PC-3 (cell line): ENCODE measurements around the gene TMEM250. TPM values are rescaled to one million over a fixed set of nuclear protein-coding genes. Genes with fewer than 3 reads are reported as not detected.

Experiments used
- ATAC-seq: fragments of 200-7000 bp; cut with Tn5 transposase; 2 replicates; pipeline ENCODE4 v1.9.1; 2020; ENCODE audit warnings: mild to moderate bottlenecking, moderate library complexity
- BruUV-seq: library from RNA; stranded (reverse); fragments of 400-500 nt; replicated peaks from 2 replicates; lab custom pipeline; 2021; lab: Mats Ljungman, UMichigan
- CTCF ChIA-PET: fragments of 300-600 bp; sonication (Branson Sonifier 250); formaldehyde crosslinking; loops from one replicate; lab custom pipeline; 2022; ENCODE audit warnings: antibody characterized with exemption; lab: Charles Lee
- POLR2A ChIA-PET: fragments of 300-600 bp; sonication (Branson Sonifier 250); formaldehyde crosslinking; loops from one replicate; lab custom pipeline; 2022; ENCODE audit warnings: antibody characterized with exemption; ENCODE audit not compliant: unreplicated experiment; lab: Charles Lee
- DNase-seq: peaks from one replicate; pipeline ENCODE4 v3.0.0-alpha.2; 2015
- H2AFZ ChIP-seq: fragments of 300-600 bp; sonication (generic); 2 replicates; pipeline ENCODE4 v1.6.0; 2016; ENCODE audit warnings: antibody characterized with exemption, low read length
- H3F3A ChIP-seq: fragments of 300-600 bp; sonication (generic); one replicate; pipeline ENCODE4 v1.6.0; 2017; ENCODE audit warnings: antibody characterized with exemption, low read length, control low read depth, mild to moderate bottlenecking; ENCODE audit not compliant: unreplicated experiment
- H3K27ac ChIP-seq: fragments of 300-600 bp; sonication (generic); 2 replicates; pipeline ENCODE4 v1.5.1; 2016; ENCODE audit warnings: mild to moderate bottlenecking, low read length
- H3K27me3 ChIP-seq: fragments of 300-600 bp; sonication (generic); 2 replicates; pipeline ENCODE4 v1.6.1; 2016; ENCODE audit warnings: low read length, mixed read lengths
- H3K36me3 ChIP-seq: fragments of 300-600 bp; sonication (generic); 2 replicates; pipeline ENCODE4 v1.6.1; 2016; ENCODE audit warnings: low read depth, mixed run types, low read length, mixed read lengths
- H3K4me1 ChIP-seq: fragments of 300-600 bp; sonication (generic); 2 replicates; pipeline ENCODE4 v1.5.1; 2016; ENCODE audit warnings: low read length; ENCODE audit not compliant: insufficient read depth
- H3K4me2 ChIP-seq: fragments of 300-600 bp; sonication (generic); 2 replicates; pipeline ENCODE4 v1.6.0; 2016; ENCODE audit warnings: low read length
- H3K4me3 ChIP-seq: fragments of 300-600 bp; sonication (generic); 2 replicates; pipeline ENCODE4 v1.5.1; 2016; ENCODE audit warnings: mild to moderate bottlenecking, low read length, mixed read lengths
- H3K79me2 ChIP-seq: fragments of 300-600 bp; sonication (generic); 2 replicates; pipeline ENCODE4 v1.6.1; 2017; ENCODE audit warnings: low read length, mixed read lengths
- H3K9ac ChIP-seq: fragments of 300-600 bp; sonication (generic); 2 replicates; pipeline ENCODE4 v1.6.0; 2016; ENCODE audit warnings: mild to moderate bottlenecking, low read length
- H3K9me2 ChIP-seq: fragments of 300-600 bp; sonication (generic); replicated peaks from 2 replicates; pipeline ENCODE4 v1.6.1; 2016; ENCODE audit warnings: mixed run types, low read length, mixed read lengths
- H3K9me3 ChIP-seq: fragments of 300-600 bp; sonication (generic); 2 replicates; pipeline ENCODE4 v1.6.1; 2016; ENCODE audit warnings: low read length, mixed read lengths
- H4K20me1 ChIP-seq: fragments of 300-600 bp; sonication (generic); 2 replicates; pipeline ENCODE4 v1.6.1; 2016; ENCODE audit warnings: low read length, mixed read lengths
- EZH2 ChIP-seq: fragments of 300-600 bp; sonication (generic); IDR thresholded peaks from one replicate; pipeline ENCODE4 v1.6.1; 2017; ENCODE audit warnings: antibody characterized with exemption, mild to moderate bottlenecking, low read length; ENCODE audit not compliant: unreplicated experiment
- EZH2phosphoT487 ChIP-seq: fragments of 300-600 bp; sonication (generic); IDR thresholded peaks from 2 replicates; pipeline ENCODE4 v1.6.1; 2018; ENCODE audit warnings: mild to moderate bottlenecking, antibody characterized with exemption, low read length, borderline replicate concordance
- intact Hi-C: fragments of 100-400 bp; cut with micrococcal nuclease; formaldehyde crosslinking; loops from 2 replicates; pipeline ENCODE4 v1.9.0; 2023
- total RNA-seq: library from RNA; depleted of rRNA; stranded (reverse); fragments of >200 nt; gene quantifications from 2 replicates; pipeline ENCODE4 v1.2.3, GENCODE V29; 2014
- TF ChIP-seq, protein P1 (sequence below): fragments of 300-600 bp; sonication (generic); conservative IDR thresholded peaks from 2 replicates; pipeline ENCODE4 v1.5.1; 2017; ENCODE audit warnings: antibody characterized with exemption, low read depth, mild to moderate bottlenecking, low read length

TMEM250 gene
- total RNA-seq, 1 experiment from 2014 or later: 64.7 TPM

- H2AFZ ChIP-seq: no peak overlapping the region
- no peaks in the 10 kb centered on the region for H3F3A ChIP-seq
- POLR2A ChIA-PET: no interaction called here
- no peaks in the 10 kb centered on the region for H3K36me3 ChIP-seq
- TF ChIP-seq, protein P1, sequence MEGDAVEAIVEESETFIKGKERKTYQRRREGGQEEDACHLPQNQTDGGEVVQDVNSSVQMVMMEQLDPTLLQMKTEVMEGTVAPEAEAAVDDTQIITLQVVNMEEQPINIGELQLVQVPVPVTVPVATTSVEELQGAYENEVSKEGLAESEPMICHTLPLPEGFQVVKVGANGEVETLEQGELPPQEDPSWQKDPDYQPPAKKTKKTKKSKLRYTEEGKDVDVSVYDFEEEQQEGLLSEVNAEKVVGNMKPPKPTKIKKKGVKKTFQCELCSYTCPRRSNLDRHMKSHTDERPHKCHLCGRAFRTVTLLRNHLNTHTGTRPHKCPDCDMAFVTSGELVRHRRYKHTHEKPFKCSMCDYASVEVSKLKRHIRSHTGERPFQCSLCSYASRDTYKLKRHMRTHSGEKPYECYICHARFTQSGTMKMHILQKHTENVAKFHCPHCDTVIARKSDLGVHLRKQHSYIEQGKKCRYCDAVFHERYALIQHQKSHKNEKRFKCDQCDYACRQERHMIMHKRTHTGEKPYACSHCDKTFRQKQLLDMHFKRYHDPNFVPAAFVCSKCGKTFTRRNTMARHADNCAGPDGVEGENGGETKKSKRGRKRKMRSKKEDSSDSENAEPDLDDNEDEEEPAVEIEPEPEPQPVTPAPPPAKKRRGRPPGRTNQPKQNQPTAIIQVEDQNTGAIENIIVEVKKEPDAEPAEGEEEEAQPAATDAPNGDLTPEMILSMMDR: no peak
- no peak for TF ChIP-seq EZH2phosphoT487
- no peak for TF ChIP-seq EZH2
- ATAC-seq: no peak
- CTCF ChIA-PET: no interaction called here
- H3K4me2 ChIP-seq: no peak overlapping the region
- no peaks in the 10 kb centered on the region for H3K9me3 ChIP-seq
- H3K79me2 ChIP-seq: no peaks in the 10 kb centered on the region
- no peak overlapping the region for H3K27ac ChIP-seq
- no peak overlapping the region for H3K9ac ChIP-seq
- no peaks in the 10 kb centered on the region; the same call in 1 of the 2 replicates for H3K27me3 ChIP-seq
- no peak overlapping the region for H3K4me3 ChIP-seq
- intact Hi-C loops: no loop called here
- H3K4me1 ChIP-seq: no peaks in the 10 kb centered on the region
- no peak for DNase-seq
- H3K9me2 ChIP-seq: no peaks in the 10 kb centered on the region
- BruUV-seq: no TSS peak
- no peaks in the 10 kb centered on the region for H4K20me1 ChIP-seq
These were observed 8.6 kb upstream of the TMEM250 start for GRCh38 chr9:136127313-136127712.

DNA sequence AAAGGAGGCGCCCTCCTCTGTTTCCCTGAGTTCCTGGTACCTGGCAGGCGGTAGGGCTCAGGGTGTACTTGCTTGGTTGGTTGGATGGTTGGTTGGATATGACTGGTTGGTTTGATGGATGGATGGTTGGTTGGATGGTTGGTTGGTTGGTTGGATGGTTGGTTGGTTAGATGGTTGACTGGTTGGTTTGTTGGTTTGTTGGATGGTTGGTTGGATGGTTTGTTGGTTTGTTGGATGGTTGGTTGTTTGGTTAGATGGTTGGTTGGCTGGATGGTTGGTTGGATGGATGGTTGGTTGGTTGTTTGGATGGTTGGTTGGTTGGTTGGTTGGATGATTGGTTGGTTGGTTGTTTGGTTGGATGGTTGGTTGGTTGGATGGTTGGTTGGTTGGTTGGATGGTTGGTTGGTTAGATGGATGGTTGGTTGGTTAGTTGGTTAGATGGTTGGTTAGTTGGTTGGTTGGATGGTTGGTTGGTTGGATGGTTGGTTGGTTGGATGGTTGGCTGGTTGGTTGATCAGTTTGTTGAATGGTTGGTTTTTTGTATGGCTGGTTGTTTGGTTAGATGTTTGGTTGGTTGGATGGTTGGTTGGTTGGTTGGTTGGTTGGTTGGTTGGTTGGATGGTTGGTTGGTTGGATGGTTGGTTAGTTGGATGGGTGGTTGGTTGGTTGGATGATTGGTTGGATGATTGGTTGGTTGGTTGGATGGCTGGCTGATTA is 6.5 kb upstream of the TMEM250 start:
- no peaks in the 10 kb centered on the region for H3K9me2 ChIP-seq

More for the DNA sequence above, 6.5 kb upstream of the TMEM250 start:
- Histone ChIP-seq H2AFZ (no peak overlapping the region), H4K20me1 (no peaks in the 10 kb centered on the region), H3K4me2 (no peak overlapping the region), H3K79me2 (no peaks in the 10 kb centered on the region), H3K9ac (no peak overlapping the region), H3F3A (no peaks in the 10 kb centered on the region), H3K4me1 (no peaks in the 10 kb centered on the region), H3K27ac (no peak overlapping the region), H3K27me3 (no peaks in the 10 kb centered on the region), H3K9me3 (no peaks in the 10 kb centered on the region), H3K4me3 (no peak overlapping the region), H3K36me3 (no peaks in the 10 kb centered on the region)
- TF ChIP-seq, protein P1: no peak
- TF ChIP-seq EZH2 (no peak), EZH2phosphoT487 (no peak)
- DNase-seq: no peak
- no peak for ATAC-seq
- intact Hi-C loops: no loop called here
- BruUV-seq: no TSS peak
- ChIA-PET POLR2A (no interaction called here), CTCF (no interaction called here)
